ENCODE results near the gene MMP8. TPM values are rescaled to one million over a fixed set of nuclear protein-coding genes. Genes with fewer than 3 reads are reported as not detected.

The MMP8 gene
- total RNA-seq, 1 experiment from 2014 or later: not detected

DNA sequence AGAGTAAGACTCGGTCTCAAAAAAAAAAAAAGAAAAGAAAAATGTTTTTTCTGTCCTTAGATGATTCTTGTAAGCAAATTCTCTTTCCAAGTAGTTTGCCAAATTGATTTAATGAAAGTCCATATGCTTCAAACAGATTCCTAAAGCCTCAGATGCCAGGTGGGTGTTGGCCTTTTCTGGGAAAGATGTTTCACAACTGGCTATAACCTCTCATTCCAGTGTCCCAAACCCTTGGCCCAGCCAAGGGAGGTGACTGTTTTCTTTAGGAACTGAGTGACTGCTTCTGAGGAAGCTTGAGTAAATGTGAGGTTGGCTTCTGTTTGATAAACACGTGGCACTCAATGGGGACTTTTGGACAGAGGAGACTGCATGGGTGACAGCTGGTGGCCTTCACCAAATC lies 46.7 kb downstream of the MMP8 start:
- H3K27ac ChIP-seq (ENCODE audit: low read depth, low read length): no peak overlapping the region
- TF ChIP-seq JUND (IDR thresholded peaks at IDR 0.05) (no peak), ZFX (IDR thresholded peaks at IDR 0.05) (no peak), ELF1 (IDR thresholded peaks at IDR 0.05; ENCODE audit: borderline replicate concordance, low read depth) (no peak), POLR2A (IDR thresholded peaks at IDR 0.05; ENCODE audit: borderline replicate concordance, extremely low read depth, insufficient read depth, insufficient read length) (no peak), SRF (IDR thresholded peaks at IDR 0.05; ENCODE audit: low read depth) (no peak), POLR2AphosphoS5 (IDR thresholded peaks at IDR 0.05; ENCODE audit: low read depth, low read length) (no peak), CBX3 (IDR thresholded peaks at IDR 0.05; ENCODE audit: low read depth) (no peak)
- TF ChIP-seq, protein P1, sequence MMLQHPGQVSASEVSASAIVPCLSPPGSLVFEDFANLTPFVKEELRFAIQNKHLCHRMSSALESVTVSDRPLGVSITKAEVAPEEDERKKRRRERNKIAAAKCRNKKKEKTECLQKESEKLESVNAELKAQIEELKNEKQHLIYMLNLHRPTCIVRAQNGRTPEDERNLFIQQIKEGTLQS (IDR thresholded peaks at IDR 0.05): no peak
- ChIA-PET POLR2A (no interaction called here), CTCF (interaction anchor here (1.0 kb wide), 1 partner anchor 11 kb away, joined by 3 read pairs; no protein-coding TSS in a partner anchor), RAD21 (ENCODE audit: low non-redundant PET in 1 of 2, low total read pairs in 2 of 2, uncharacterized antibody in 2 of 2, unreplicated experiment in 2 of 2) (no interaction called here)
- H3K27me3 ChIP-seq (ENCODE audit: insufficient read depth, low read length): no peaks in the 10 kb centered on the region
- H3K4me2 ChIP-seq (ENCODE audit: low read length): no peak overlapping the region
- intact Hi-C loops (cut with micrococcal nuclease): no loop called here
- no peaks in the 10 kb centered on the region for H3K79me2 ChIP-seq (ENCODE audit: insufficient read depth, low read length)
- no peak for ATAC-seq
- H4K20me1 ChIP-seq (ENCODE audit: insufficient read depth): no peaks in the 10 kb centered on the region
- H3K9me3 ChIP-seq (ENCODE audit: control insufficient read depth in 1 of 2, insufficient read depth in 1 of 2, low read depth in 1 of 2, low read length in 2 of 2): no peaks in the 10 kb centered on the region
- no peak overlapping the region for H2AFZ ChIP-seq (ENCODE audit: low read depth, low read length, poor library complexity, severe bottlenecking)
- DNase-seq (ENCODE audit: low read depth, low spot score): no peak
- no TSS peak for BruUV-seq (replicated peaks)
- H3K9ac ChIP-seq (ENCODE audit: low read length): no peak overlapping the region
- no peaks in the 10 kb centered on the region for H3K4me1 ChIP-seq (ENCODE audit: control insufficient read depth in 1 of 2, insufficient read depth in 2 of 2, low read length in 2 of 2)
- no peaks in the 10 kb centered on the region for H3K36me3 ChIP-seq (ENCODE audit: control insufficient read depth in 1 of 2, insufficient read depth in 2 of 2, low read length in 2 of 2)
- H3K4me3 ChIP-seq (replicated peaks in 1 of 2; ENCODE audit: low read depth in 1 of 2, low read length in 2 of 2): no peak overlapping the region
- H3K9me2 ChIP-seq (ENCODE audit: insufficient read depth): no peaks in the 10 kb centered on the region

DNA sequence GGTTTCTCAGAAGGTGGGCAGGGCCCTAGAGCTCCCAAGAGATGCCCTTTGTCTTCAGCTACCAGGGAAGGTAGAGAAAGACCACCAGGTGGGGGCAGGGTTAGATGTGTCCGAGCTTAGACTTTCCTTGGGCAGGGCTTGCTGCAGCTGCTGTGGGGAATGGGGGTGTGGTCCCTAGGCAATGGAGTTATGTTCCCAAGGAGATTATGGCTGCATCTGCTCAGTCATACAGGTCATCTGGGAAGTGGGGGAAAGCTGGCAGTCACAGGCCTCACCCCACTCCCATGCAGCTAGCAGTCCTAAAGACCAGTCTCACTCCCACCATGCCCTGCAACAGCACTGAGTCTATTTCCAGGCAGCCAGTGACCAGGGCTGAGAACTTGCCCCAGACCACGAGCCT lies 48.7 kb downstream of the MMP8 start:
- no peak overlapping the region for H3K9ac ChIP-seq (ENCODE audit: low read length)
- intact Hi-C loops (cut with micrococcal nuclease): no loop called here
- ChIA-PET RAD21 (ENCODE audit: low non-redundant PET in 1 of 2, low total read pairs in 2 of 2, uncharacterized antibody in 2 of 2, unreplicated experiment in 2 of 2) (no interaction called here), CTCF (interaction anchor here (3.4 kb wide), 1 partner anchor 10 kb away, joined by 14 read pairs; no protein-coding TSS in a partner anchor), POLR2A (no interaction called here)
- H3K27me3 ChIP-seq (ENCODE audit: insufficient read depth, low read length): no peaks in the 10 kb centered on the region
- no peaks in the 10 kb centered on the region for H3K9me2 ChIP-seq (ENCODE audit: insufficient read depth)
- no peak overlapping the region for H3K4me2 ChIP-seq (ENCODE audit: low read length)
- H3K4me3 ChIP-seq (replicated peaks in 1 of 2; ENCODE audit: low read depth in 1 of 2, low read length in 2 of 2): no peak overlapping the region
- no peaks in the 10 kb centered on the region for H3K36me3 ChIP-seq (ENCODE audit: control insufficient read depth in 1 of 2, insufficient read depth in 2 of 2, low read length in 2 of 2)
- H3K4me1 ChIP-seq (ENCODE audit: control insufficient read depth in 1 of 2, insufficient read depth in 2 of 2, low read length in 2 of 2): no peaks in the 10 kb centered on the region
- H3K79me2 ChIP-seq (ENCODE audit: insufficient read depth, low read length): no peaks in the 10 kb centered on the region
- no peak for ATAC-seq
- no peak overlapping the region for H3K27ac ChIP-seq (ENCODE audit: low read depth, low read length)
- no TSS peak for BruUV-seq (replicated peaks)
- no peaks in the 10 kb centered on the region for H4K20me1 ChIP-seq (ENCODE audit: insufficient read depth)
- no peak for DNase-seq (ENCODE audit: low read depth, low spot score)
- H3K9me3 ChIP-seq (ENCODE audit: control insufficient read depth in 1 of 2, insufficient read depth in 1 of 2, low read depth in 1 of 2, low read length in 2 of 2): no peaks in the 10 kb centered on the region
- no peak overlapping the region for H2AFZ ChIP-seq (ENCODE audit: low read depth, low read length, poor library complexity, severe bottlenecking)
- no peak for TF ChIP-seq CBX3 (IDR thresholded peaks at IDR 0.05; ENCODE audit: low read depth)
- TF ChIP-seq YY1 (IDR thresholded peaks at IDR 0.05; ENCODE audit: extremely low read depth, insufficient replicate concordance, low read depth, low read length): no peak
- TF ChIP-seq TCF7L2 (IDR thresholded peaks at IDR 0.05; ENCODE audit: borderline replicate concordance, extremely low read depth, insufficient read depth, insufficient read length): no peak
- no peak for TF ChIP-seq EZH2phosphoT487 (IDR thresholded peaks at IDR 0.05; ENCODE audit: borderline replicate concordance)
- TF ChIP-seq, protein P2, sequence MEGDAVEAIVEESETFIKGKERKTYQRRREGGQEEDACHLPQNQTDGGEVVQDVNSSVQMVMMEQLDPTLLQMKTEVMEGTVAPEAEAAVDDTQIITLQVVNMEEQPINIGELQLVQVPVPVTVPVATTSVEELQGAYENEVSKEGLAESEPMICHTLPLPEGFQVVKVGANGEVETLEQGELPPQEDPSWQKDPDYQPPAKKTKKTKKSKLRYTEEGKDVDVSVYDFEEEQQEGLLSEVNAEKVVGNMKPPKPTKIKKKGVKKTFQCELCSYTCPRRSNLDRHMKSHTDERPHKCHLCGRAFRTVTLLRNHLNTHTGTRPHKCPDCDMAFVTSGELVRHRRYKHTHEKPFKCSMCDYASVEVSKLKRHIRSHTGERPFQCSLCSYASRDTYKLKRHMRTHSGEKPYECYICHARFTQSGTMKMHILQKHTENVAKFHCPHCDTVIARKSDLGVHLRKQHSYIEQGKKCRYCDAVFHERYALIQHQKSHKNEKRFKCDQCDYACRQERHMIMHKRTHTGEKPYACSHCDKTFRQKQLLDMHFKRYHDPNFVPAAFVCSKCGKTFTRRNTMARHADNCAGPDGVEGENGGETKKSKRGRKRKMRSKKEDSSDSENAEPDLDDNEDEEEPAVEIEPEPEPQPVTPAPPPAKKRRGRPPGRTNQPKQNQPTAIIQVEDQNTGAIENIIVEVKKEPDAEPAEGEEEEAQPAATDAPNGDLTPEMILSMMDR (IDR thresholded peaks at IDR 0.05 in 2 of 3, conservative IDR thresholded peaks at IDR 0.05 in 1 of 3; ENCODE audit: borderline replicate concordance in 1 of 3, insufficient read depth in 1 of 3, low read depth in 2 of 3, low read length in 2 of 3): no peak
- TF ChIP-seq RAD21 (IDR thresholded peaks at IDR 0.05; ENCODE audit: low read depth): no peak
- no peak for TF ChIP-seq POLR2A (IDR thresholded peaks at IDR 0.05; ENCODE audit: borderline replicate concordance, extremely low read depth, insufficient read depth, insufficient read length)
- no peak for TF ChIP-seq JUND (IDR thresholded peaks at IDR 0.05)
- TF ChIP-seq POLR2AphosphoS5 (IDR thresholded peaks at IDR 0.05; ENCODE audit: low read depth, low read length): no peak
- no peak for TF ChIP-seq ELF1 (IDR thresholded peaks at IDR 0.05; ENCODE audit: borderline replicate concordance, low read depth)
- TF ChIP-seq ZFX (IDR thresholded peaks at IDR 0.05): no peak
- no peak for TF ChIP-seq EGR1 (IDR thresholded peaks at IDR 0.05; ENCODE audit: low read depth)
- TF ChIP-seq, protein P3, sequence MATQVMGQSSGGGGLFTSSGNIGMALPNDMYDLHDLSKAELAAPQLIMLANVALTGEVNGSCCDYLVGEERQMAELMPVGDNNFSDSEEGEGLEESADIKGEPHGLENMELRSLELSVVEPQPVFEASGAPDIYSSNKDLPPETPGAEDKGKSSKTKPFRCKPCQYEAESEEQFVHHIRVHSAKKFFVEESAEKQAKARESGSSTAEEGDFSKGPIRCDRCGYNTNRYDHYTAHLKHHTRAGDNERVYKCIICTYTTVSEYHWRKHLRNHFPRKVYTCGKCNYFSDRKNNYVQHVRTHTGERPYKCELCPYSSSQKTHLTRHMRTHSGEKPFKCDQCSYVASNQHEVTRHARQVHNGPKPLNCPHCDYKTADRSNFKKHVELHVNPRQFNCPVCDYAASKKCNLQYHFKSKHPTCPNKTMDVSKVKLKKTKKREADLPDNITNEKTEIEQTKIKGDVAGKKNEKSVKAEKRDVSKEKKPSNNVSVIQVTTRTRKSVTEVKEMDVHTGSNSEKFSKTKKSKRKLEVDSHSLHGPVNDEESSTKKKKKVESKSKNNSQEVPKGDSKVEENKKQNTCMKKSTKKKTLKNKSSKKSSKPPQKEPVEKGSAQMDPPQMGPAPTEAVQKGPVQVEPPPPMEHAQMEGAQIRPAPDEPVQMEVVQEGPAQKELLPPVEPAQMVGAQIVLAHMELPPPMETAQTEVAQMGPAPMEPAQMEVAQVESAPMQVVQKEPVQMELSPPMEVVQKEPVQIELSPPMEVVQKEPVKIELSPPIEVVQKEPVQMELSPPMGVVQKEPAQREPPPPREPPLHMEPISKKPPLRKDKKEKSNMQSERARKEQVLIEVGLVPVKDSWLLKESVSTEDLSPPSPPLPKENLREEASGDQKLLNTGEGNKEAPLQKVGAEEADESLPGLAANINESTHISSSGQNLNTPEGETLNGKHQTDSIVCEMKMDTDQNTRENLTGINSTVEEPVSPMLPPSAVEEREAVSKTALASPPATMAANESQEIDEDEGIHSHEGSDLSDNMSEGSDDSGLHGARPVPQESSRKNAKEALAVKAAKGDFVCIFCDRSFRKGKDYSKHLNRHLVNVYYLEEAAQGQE (IDR thresholded peaks at IDR 0.05; ENCODE audit: low read depth): no peak

Data from HCT116 (cell line).